B cell (primary cell): ENCODE results near the gene VWA5B2.

ENCODE experiments used
- CTCF ChIP-seq: fragments of 200-600 bp; IDR thresholded peaks from one replicate; pipeline ENCODE4 v1.8.0; 2022; ENCODE audit warnings: antibody characterized with exemption, mild to moderate bottlenecking
- EZH2 ChIP-seq: IDR thresholded peaks from 2 replicates; pipeline ENCODE4 v1.6.1; 2012; ENCODE audit warnings: borderline replicate concordance, low read depth, mild to moderate bottlenecking, moderate library complexity, low read length; ENCODE audit not compliant: insufficient read depth, poor library complexity, severe bottlenecking

DNA sequence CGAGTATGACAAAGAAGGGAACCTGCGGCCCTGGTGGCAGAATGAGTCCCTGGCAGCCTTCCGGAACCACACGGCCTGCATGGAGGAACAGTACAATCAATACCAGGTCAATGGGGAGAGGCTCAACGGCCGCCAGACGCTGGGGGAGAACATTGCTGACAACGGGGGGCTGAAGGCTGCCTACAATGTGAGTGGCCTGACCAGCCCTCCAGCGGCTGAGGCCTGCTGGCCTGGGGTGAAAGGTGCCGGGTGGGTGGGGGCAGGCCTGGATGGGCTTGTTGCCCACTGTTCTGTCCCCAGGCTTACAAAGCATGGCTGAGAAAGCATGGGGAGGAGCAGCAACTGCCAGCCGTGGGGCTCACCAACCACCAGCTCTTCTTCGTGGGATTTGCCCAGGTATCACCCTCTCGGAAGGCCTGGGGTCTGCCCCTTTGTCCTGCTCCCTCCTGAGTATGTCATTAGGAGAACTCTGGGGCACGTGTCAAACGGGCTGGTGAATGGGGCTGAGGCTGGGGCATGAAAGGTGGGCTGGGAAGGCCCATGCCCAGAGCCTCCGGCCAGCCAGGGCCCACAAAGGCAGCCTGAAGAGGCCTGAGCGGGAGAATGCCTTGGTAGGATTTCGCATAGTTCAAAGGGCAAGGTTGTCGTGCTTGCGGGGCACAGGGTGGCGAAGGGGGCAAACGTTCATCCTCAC is 61.8 kb downstream of the VWA5B2 start:
- no peak for TF ChIP-seq CTCF
- TF ChIP-seq EZH2 = no peak
